ENCODE measurements around the gene RFX6.

The RFX6 gene

GRCh38 chr6:116945809-116946208 lies 68.8 kb downstream of the RFX6 start (continued):
- TF ChIP-seq SP7 (tag by site-specific recombination; IDR thresholded peaks at IDR 0.05) (peak; percentile 78), ZNF660 (tag by site-specific recombination; IDR thresholded peaks at IDR 0.05) (0 out of 2 replicates have a peak, but pooled peaks have one; percentile 43), ZBTB44 (tag by site-specific recombination; IDR thresholded peaks at IDR 0.05) (peak; percentile 92), FEZF1 (tag by site-specific recombination; IDR thresholded peaks at IDR 0.05) (peak; percentile 92), ZNF777 (tag by site-specific recombination; IDR thresholded peaks at IDR 0.05; ENCODE audit: borderline replicate concordance) (no peak), OVOL3 (tag by site-specific recombination; IDR thresholded peaks at IDR 0.05) (peak; percentile 91), ZNF776 (tag by site-specific recombination; IDR thresholded peaks at IDR 0.05; ENCODE audit: borderline replicate concordance) (no peak), ZSCAN30 (tag by site-specific recombination; IDR thresholded peaks at IDR 0.05) (no peak; the same call in 1 of the 2 replicates)

GRCh38 chr6:116948533-116949304 lies 71.7 kb downstream of the RFX6 start:
- POLR2A ChIA-PET = no interaction called here
- H3K36me3 ChIP-seq (ENCODE audit: control insufficient read depth in 2 of 2, insufficient read depth in 1 of 2, low read length in 2 of 2) = no peaks in the 10 kb centered on the region
- CTCF ChIA-PET = interaction anchor here (0.7 to 3.2 kb wide), 2 partner anchors 21 to 67 kb away, joined by 3 to 17 read pairs; no protein-coding TSS in a partner anchor

More at GRCh38 chr6:116948533-116949304, 71.7 kb downstream of the RFX6 start:
- H3K4me1 ChIP-seq (ENCODE audit: control insufficient read depth, insufficient read depth, low read length) = peaks cover 24% of the 10 kb centered on the region
- H3K9me3 ChIP-seq (ENCODE audit: control insufficient read depth, insufficient read depth, low read depth, low read length) = no peaks in the 10 kb centered on the region
- H3K4me3 ChIP-seq (ENCODE audit: low read depth, low read length) = no peak overlapping the region
- TF ChIP-seq ZNF555 (tag by site-specific recombination; conservative IDR thresholded peaks at IDR 0.05) = no peak
- TF ChIP-seq ZIC2 (tag by site-specific recombination; IDR thresholded peaks at IDR 0.05) = no peak
- no peak for TF ChIP-seq ZNF785 (tag by site-specific recombination; IDR thresholded peaks at IDR 0.05)
- TF ChIP-seq PRDM4 (tag by site-specific recombination; IDR thresholded peaks at IDR 0.05) = 0 out of 2 replicates have a peak, but pooled peaks have one; percentile 15
- no peak for TF ChIP-seq REST (tag by site-specific recombination; IDR thresholded peaks at IDR 0.05)
- TF ChIP-seq ZNF513 (tag by site-specific recombination; IDR thresholded peaks at IDR 0.05) = no peak
- no peak for TF ChIP-seq ZNF747 (tag by site-specific recombination; IDR thresholded peaks at IDR 0.05)
- no peak for TF ChIP-seq ZNF274 (IDR thresholded peaks at IDR 0.05; ENCODE audit: low read length)
- TF ChIP-seq ZNF274 (tag by site-specific recombination; IDR thresholded peaks at IDR 0.05; ENCODE audit: borderline replicate concordance) = no peak
- TF ChIP-seq PRDM2 (tag by site-specific recombination; IDR thresholded peaks at IDR 0.05; ENCODE audit: borderline replicate concordance) = no peak
- H3K27ac ChIP-seq (ENCODE audit: extremely low read depth, low read depth, low read length) = no peak overlapping the region

Measured in HEK293 (cell line).